NCI-H1092 treated with DMSO at 0.1 percent for 48 hours (cell line): ENCODE results near the gene PDCD6IP.
"Not testable (repeated sequence)": the region's sequence is repeated elsewhere in the genome, so short reads cannot be mapped to it uniquely, and the experiment has no call there.

Experiments
- DNase-seq: peaks from one replicate; lab custom pipeline; 2025; lab: John Stamatoyannopoulos, UW

The PDCD6IP gene

DNA sequence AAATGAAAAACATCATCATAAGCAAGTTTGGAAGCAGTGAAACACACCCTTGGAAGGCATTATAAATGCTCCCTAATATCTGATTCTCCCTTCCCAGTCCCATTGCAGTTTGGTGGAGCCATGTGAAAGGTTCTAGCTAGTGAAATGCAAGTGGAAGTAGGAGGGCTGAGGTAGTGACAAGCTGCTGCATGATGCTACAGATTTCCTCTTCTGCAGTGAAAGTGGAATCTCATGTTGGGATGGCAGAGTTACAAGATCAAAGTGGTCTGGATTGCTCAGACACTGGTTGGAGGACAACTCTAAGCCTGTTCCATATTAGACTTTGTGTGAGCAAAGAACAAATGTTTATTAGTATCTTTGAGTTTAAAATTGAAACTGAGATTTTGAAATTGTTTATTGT, 3.3 kb upstream of the PDCD6IP start:
- no peak for DNase-seq

DNA sequence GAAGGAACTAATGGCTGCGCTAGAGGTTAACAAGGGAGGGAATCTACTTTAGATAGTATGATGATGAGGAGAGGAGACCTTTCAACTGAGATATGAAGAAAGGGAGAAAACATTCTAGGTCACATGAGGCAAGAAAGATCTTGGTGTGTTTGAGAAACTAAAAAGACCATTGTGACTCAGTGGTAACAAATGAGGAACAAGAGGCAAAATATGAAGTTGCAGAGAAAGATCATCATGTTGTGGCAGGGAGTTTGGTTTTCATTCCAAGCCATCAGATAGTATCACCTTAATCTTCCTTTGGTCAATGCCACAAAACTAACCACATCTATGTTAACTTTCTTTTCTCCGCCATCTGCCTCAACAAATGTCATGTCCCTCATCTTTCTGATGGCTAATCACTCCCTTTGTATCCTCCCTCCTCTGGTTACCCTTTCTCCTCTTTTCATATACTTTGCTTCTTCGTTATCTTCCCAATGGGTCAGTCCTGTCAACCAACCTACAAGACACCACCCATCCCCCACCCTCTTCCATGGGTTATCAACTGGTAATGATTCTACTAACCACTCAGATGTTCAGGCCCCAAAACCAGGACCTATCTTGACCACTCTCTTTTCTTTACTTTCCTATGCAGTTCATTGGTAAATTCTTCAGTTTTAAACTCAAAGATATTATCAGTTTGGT, 2.4 kb upstream of the PDCD6IP start:
- DNase-seq = no peak

DNA sequence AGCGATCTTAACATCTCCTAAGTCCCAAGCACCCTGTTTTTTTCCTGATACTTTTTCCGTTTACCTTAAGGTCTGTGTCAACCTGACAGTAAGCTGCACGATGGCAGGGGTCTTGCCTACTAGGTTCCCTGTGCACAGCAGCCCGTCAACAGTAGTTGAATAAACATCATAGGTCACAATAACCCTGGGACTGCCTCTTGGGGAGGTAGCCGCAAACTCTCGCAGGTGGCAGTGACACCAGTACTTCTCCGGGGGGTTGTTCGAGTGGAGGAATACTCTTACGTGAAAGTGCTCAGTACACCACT, 365 bp upstream of the PDCD6IP start:
- DNase-seq = no peak

GRCh38 chr3:33799202-33799551, 747 bp downstream of the PDCD6IP start:
- DNase-seq = no peak

GRCh38 chr3:33803252-33803651, 4.8 kb downstream of the PDCD6IP start:
- DNase-seq = no peak

GRCh38 chr3:33803894-33804526, 5.6 kb downstream of the PDCD6IP start:
- no peak for DNase-seq

DNA sequence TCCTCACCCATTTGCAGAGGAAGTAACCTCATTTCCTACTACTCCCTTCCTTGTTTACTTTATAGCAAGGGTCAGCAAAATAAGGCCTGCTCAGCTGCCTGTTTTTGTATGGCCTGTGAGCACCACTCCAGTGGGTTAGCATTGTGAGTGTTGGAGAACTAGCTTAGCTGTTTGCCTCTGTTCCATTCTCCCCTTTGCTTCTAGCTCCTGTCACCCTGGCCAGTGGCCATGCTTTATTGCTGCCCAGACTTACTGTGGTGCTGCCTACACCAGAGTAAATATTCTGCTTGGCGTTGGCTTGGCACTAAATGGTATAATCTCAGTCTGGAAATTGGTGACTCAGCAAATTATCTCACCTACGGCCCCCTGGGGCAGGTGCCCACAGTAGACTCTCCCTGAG, 8.8 kb downstream of the PDCD6IP start:
- DNase-seq = peak; percentile 2

DNA sequence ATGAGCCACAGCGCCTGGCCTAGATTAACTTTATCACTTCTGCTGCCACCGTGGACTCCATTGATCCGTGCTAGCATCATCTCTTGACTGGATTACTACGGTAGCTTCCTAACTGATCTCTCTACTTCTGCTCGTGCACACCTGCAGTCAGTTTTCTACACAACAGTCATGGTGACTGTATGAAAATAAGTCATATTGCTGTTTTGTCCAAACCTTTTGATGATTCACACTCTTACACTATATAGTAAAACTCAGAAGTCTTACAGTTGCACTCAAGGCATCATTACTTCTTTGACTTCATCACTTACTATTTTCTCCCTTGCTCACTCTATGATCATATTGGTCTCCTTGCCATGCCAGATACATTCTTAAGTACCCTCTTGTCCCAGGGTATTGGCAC, 10.1 kb downstream of the PDCD6IP start:
- DNase-seq = no peak

GRCh38 chr3:33810545-33810944, 12.1 kb downstream of the PDCD6IP start:
- no peak for DNase-seq

DNA sequence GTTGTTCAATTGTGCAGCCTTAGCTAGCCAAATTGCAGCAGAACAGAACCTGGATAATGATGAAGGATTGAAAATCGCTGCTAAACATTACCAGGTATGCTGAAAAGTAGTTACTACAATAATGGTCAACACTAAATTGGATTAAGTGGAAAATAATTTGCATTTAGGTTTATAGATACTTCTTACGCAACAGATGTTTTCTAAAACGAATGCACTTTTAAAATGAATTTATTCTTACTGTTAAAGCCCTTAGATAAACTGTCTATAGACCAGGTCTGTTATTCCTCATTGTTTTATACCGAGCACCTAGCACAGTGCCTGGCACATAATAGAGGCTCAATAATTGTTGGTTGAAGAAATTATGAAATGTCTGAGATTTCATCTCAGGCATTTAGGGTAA, 23.6 kb downstream of the PDCD6IP start:
- no peak for DNase-seq

- DNase-seq = no peak
Measured at GRCh38 chr3:33823821-33824220, 25.4 kb downstream of the PDCD6IP start.

- DNase-seq = no peak
Measured at GRCh38 chr3:33825111-33825510, 26.7 kb downstream of the PDCD6IP start.

DNA sequence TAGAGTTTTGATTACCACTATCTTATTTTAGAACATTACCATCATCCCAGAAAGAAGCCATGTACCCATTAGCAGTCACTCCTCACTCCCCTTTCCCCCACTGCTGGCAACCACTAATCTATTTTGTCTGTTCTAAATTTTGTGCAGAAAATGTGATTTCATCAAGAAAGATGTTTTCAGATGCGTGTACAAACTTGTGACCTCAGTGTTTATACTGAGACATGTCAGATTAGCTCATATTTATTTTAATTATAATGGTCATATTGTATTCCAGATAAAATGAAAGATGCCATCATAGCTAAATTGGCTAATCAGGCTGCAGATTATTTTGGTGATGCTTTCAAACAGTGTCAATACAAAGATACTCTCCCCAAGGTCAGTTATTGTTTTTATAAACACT, 27.8 kb downstream of the PDCD6IP start:
- no peak for DNase-seq

DNA sequence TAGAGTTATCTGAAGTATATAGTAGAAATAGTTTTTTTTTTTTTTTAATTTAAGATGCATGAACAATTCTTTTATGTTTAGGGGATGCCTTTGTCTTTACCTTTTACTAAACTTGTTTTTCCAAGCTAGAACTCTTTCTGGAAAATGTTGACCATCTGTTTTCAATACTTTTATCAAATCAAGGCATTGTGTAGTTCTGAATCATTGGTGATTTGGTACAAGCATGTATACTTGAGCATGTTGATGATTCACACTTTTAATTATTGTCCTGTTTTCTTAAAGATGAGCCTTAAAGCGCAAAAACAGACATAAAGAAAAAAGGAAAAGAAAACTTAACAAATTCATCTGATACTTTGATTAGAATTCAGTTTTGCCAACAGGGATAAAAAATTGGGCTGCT, 28.3 kb downstream of the PDCD6IP start:
- no peak for DNase-seq

DNA sequence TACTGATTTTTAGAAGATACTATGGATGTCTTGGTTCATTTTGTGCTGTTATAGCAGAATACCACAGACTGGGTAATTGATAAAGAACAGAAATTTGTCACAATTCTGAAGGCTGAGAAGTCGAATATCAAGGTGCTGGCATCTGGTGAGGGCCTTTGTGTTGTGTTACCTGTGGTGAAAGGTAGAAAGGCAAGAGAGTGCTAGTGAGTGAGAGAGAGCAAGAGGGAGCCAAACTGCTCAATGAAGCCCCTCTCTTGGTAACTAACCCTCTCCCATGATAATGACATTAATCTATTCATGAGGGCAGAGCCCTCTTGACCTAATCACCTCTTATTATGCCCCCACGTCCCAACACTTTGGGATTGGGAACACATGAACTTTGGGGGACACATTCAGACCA, 31.3 kb downstream of the PDCD6IP start:
- no peak for DNase-seq

- no peak for DNase-seq
Measured at GRCh38 chr3:33831053-33831452, 32.6 kb downstream of the PDCD6IP start.

GRCh38 chr3:33833408-33834095, 35.1 kb downstream of the PDCD6IP start:
- no peak for DNase-seq

- DNase-seq = no peak
Measured at GRCh38 chr3:33834096-33834453, 35.6 kb downstream of the PDCD6IP start.

- not testable (repeated sequence) for DNase-seq
Measured at GRCh38 chr3:33837182-33837581, 38.8 kb downstream of the PDCD6IP start.

DNA sequence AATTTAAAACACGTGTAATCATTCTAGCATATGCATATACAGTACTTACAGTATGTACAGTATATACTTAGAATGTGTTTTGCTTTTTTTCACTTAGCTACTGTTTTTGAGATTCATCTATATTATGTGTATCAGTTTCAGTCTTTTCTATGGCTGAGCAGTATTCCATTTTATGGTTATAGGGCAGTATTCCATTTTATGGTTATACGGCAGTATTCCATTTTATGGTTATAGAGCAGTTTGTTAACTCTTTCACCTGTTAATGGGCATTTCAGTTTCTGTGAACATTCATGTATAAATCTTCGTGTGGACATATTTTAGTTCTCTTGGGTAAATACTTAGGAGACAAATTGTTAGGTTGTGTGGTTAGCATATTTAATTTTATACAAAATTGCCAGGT, 40.9 kb downstream of the PDCD6IP start:
- DNase-seq = no peak

DNA sequence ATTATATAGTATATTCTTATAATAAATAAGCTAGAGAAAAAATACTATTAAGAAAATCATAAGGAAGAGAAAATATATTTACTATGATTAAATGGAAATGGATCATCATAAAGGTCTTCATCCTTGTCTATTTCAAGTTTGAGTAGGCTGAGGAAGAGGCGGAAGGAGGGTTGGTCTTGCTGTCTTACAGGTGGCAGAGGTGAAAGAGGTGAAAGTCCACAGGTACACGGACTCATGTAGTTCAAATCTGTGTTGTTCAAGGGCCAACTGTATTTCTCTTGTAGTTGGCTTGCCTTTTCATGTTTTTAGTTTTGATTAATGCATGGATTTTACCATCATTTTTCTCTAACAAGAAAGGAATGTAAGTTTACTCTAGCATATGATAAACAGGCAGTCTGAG, 41.7 kb downstream of the PDCD6IP start:
- DNase-seq = no peak

DNA sequence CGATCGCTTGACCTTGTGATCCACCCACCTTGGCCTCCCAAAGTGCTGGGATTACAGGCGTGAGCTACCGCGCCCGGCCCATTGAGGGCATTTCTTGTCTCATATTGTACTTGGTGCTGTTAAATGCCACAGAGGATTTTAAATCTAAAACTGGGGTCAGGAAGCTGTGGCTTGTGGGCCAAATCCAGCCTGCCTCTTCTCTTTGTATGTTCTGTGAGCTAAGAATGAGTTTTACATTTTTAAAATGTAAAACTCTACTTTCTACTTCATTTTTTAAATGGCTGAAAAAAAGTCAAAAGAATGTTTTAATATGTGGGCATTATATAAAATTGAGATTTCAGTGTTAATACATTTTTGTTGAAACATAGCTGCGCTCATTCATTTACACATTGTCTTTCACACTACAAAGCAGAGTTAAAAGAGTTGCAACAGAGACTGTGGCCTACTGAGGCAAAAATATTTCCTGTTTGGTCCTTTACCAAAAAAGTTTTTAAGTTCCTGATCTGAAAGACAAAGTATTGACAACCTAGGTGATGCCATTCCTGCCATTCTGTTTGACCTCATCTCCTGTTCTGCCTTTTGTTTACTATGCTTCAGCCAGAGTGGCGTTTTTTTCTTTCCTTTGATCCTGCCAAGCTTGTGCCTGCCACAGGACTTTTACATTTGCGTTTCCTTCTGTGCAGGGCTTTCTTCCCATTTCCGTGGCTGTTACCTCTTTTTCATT, 50.4 kb downstream of the PDCD6IP start:
- no peak for DNase-seq

- DNase-seq = not testable (repeated sequence)
Measured at GRCh38 chr3:33850599-33850998, 52.2 kb downstream of the PDCD6IP start.
